OCI-LY3 (cell line): ENCODE measurements around the gene EYS.

Source experiments
- EZH2phosphoT487 ChIP-seq: fragments of 200-600 bp; shearing (Covaris generic); IDR thresholded peaks from 2 replicates; pipeline ENCODE4 v1.6.1; 2018; ENCODE audit warnings: antibody characterized with exemption, mixed run types, low read depth
- TF ChIP-seq, protein P1 (sequence below): fragments of 200-600, 300-600 bp; sonication (generic); IDR thresholded peaks from 2 replicates; pipeline ENCODE4 v1.5.1; 2014; ENCODE audit warnings: antibody characterized with exemption, low read length, low read depth

DNA sequence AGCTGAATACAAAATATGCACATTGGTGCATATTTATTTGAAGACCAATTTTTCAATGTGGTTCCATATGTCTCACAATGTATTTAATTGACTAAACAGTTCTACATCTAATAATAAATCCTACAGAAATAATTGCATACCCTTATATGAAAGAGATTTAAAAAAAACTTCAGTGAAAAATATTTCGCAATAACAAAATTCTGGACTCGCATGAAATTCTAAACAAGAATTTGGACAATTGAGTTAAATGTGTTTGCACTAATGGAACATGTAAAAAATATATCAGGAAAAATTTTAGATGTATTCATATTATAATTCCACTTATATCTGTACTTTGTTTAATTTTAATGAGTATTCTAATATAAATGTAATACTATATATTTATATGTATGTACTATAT is 1003.1 kb downstream of the EYS start:
- TF ChIP-seq, protein P1, sequence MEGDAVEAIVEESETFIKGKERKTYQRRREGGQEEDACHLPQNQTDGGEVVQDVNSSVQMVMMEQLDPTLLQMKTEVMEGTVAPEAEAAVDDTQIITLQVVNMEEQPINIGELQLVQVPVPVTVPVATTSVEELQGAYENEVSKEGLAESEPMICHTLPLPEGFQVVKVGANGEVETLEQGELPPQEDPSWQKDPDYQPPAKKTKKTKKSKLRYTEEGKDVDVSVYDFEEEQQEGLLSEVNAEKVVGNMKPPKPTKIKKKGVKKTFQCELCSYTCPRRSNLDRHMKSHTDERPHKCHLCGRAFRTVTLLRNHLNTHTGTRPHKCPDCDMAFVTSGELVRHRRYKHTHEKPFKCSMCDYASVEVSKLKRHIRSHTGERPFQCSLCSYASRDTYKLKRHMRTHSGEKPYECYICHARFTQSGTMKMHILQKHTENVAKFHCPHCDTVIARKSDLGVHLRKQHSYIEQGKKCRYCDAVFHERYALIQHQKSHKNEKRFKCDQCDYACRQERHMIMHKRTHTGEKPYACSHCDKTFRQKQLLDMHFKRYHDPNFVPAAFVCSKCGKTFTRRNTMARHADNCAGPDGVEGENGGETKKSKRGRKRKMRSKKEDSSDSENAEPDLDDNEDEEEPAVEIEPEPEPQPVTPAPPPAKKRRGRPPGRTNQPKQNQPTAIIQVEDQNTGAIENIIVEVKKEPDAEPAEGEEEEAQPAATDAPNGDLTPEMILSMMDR: no peak
- no peak for TF ChIP-seq EZH2phosphoT487
